Hematopoietic multipotent progenitor cell (in vitro differentiated cells): ENCODE results near the gene MAPK12. TPM values are rescaled to one million over a fixed set of nuclear protein-coding genes. Genes with fewer than 3 reads are reported as not detected.
"Not testable (repeated sequence)": the region's sequence is repeated elsewhere in the genome, so short reads cannot be mapped to it uniquely, and the experiment has no call there.

Experiments used
- DNase-seq, 3 donors: peaks; one replicate each; pipeline ENCODE4 v3.0.0-alpha.2; 2011 to 2015; ENCODE audit warnings: low read depth in 2 of 3, low spot score in 2 of 3
- total RNA-seq: library from RNA; depleted of rRNA; stranded (reverse); fragments of >200 nt; gene quantifications from one replicate; pipeline ENCODE4 v1.2.3, GENCODE V29; 2012

Gene MAPK12
- total RNA-seq, 1 donor = 30.2 TPM

- no peak for DNase-seq
These were observed 21.1 kb upstream of the MAPK12 start for GRCh38 chr22:50282361-50283155.

- DNase-seq = no peak
These were observed 20.5 kb upstream of the MAPK12 start for GRCh38 chr22:50281957-50282356.

- DNase-seq = no peak
These were observed 19.9 kb upstream of the MAPK12 start for GRCh38 chr22:50281384-50281760.

- DNase-seq = no peak
These were observed 19.4 kb upstream of the MAPK12 start for GRCh38 chr22:50280708-50281383.

- DNase-seq = no peak
These were observed 18.7 kb upstream of the MAPK12 start for GRCh38 chr22:50280022-50280707.

GRCh38 chr22:50278956-50279619 lies 17.6 kb upstream of the MAPK12 start:
- DNase-seq = no peak

GRCh38 chr22:50278461-50278860 lies 17.0 kb upstream of the MAPK12 start:
- DNase-seq = no peak

- no peak for DNase-seq
These were observed 16.3 kb upstream of the MAPK12 start for GRCh38 chr22:50277761-50278160.

- peak in 2 of 3 donors; percentile 80 to 87 for DNase-seq
These were observed 14.7 kb upstream of the MAPK12 start for GRCh38 chr22:50276143-50276542.

- no peak for DNase-seq
These were observed 13.9 kb upstream of the MAPK12 start for GRCh38 chr22:50275181-50276055.

- DNase-seq = no peak
These were observed 13.3 kb upstream of the MAPK12 start for GRCh38 chr22:50274771-50275170.

- peak in 2 of 3 donors; percentile 68 to 73 for DNase-seq
These were observed 12.8 kb upstream of the MAPK12 start for GRCh38 chr22:50274311-50274710.

GRCh38 chr22:50273781-50274180 lies 12.3 kb upstream of the MAPK12 start:
- not testable (repeated sequence) for DNase-seq

- DNase-seq = not testable (repeated sequence)
These were observed 11.9 kb upstream of the MAPK12 start for GRCh38 chr22:50273352-50273751.

GRCh38 chr22:50272044-50272802 lies 10.7 kb upstream of the MAPK12 start:
- DNase-seq = no peak

- DNase-seq = peak in 2 of 3 donors; percentile 44 to 56
These were observed 10.1 kb upstream of the MAPK12 start for GRCh38 chr22:50271519-50271970.

GRCh38 chr22:50270666-50271394 lies 9.3 kb upstream of the MAPK12 start:
- DNase-seq = peak; percentile 41 to 52 (median 47)

- peak in 1 of 3 donors; percentile 48 for DNase-seq
These were observed 8.6 kb upstream of the MAPK12 start, which contains the start of gene MAPK11 for GRCh38 chr22:50269970-50270665. Gene MAPK11, minus strand, starts transcription at chr22:50270380. Its CDS starts 88 bp downstream, at chr22:50270292.
